ENCODE results near the gene GTF3C1.

Gene GTF3C1

GRCh38 chr16:27549746-27550581 lies at the start of gene GTF3C1, which contains the start of gene KATNIP:
Gene GTF3C1 (minus strand): TSS chr16:27549913. CDS start chr16:27549890, 23 bp downstream.
Gene KATNIP (plus strand): TSS chr16:27550144. CDS start chr16:27550171, 27 bp downstream.
- no peaks in the 10 kb centered on the region for H3K9me3 Mint-ChIP-seq
- H3K4me3 Mint-ChIP-seq = peak within 1 kb of the TSS; percentile 98
- ATAC-seq (replicated peaks) = peak; percentile 98 to 99
- no peaks in the 10 kb centered on the region for H3K27me3 Mint-ChIP-seq
- peaks cover 7 to 20% of the 10 kb centered on the region in 2 donors for H3K36me3 Mint-ChIP-seq
- peaks cover 24 to 50% of the 10 kb centered on the region in 2 donors for H3K4me1 Mint-ChIP-seq
- peak; percentile 100 for DNase-seq
- peak within 1 kb of the TSS; percentile 100 for H3K27ac Mint-ChIP-seq

- ATAC-seq (replicated peaks) (no peak), DNase-seq (no peak)
- no peaks in the 10 kb centered on the region for H3K27me3 Mint-ChIP-seq
- H3K4me1 Mint-ChIP-seq = peaks cover 0 to 2% of the 10 kb centered on the region in 2 donors
- no peaks in the 10 kb centered on the region for H3K9me3 Mint-ChIP-seq
- no peak overlapping the region for H3K27ac Mint-ChIP-seq
- peaks cover 8 to 11% of the 10 kb centered on the region in 2 donors for H3K36me3 Mint-ChIP-seq
- no peak overlapping the region for H3K4me3 Mint-ChIP-seq
Measured at GRCh38 chr16:27598931-27599565, 49.3 kb upstream of the GTF3C1 start.

- Mint-ChIP-seq H3K27me3 (no peaks in the 10 kb centered on the region), H3K9me3 (no peaks in the 10 kb centered on the region), H3K4me3 (no peak overlapping the region), H3K36me3 (peaks cover 8 to 11% of the 10 kb centered on the region in 2 donors), H3K27ac (no peak overlapping the region), H3K4me1 (peaks cover 0 to 2% of the 10 kb centered on the region in 2 donors)
- ATAC-seq (replicated peaks) = no peak
- no peak for DNase-seq
Measured at GRCh38 chr16:27598220-27598619, 48.5 kb upstream of the GTF3C1 start.

- no peaks in the 10 kb centered on the region for H3K27me3 Mint-ChIP-seq
- ATAC-seq (replicated peaks) (no peak), DNase-seq (no peak)
- peaks cover 0 to 3% of the 10 kb centered on the region in 2 donors for H3K4me1 Mint-ChIP-seq
- no peak overlapping the region for H3K27ac Mint-ChIP-seq
- H3K9me3 Mint-ChIP-seq = no peaks in the 10 kb centered on the region
- H3K36me3 Mint-ChIP-seq = peaks cover 8 to 15% of the 10 kb centered on the region in 2 donors
- H3K4me3 Mint-ChIP-seq = no peak overlapping the region
Measured at GRCh38 chr16:27597361-27597760, 47.6 kb upstream of the GTF3C1 start.

- Mint-ChIP-seq H3K27me3 (no peaks in the 10 kb centered on the region), H3K4me3 (no peak overlapping the region), H3K27ac (no peak overlapping the region), H3K9me3 (no peaks in the 10 kb centered on the region), H3K36me3 (peaks cover 11 to 20% of the 10 kb centered on the region in 2 donors), H3K4me1 (peaks cover 0 to 3% of the 10 kb centered on the region in 2 donors)
- DNase-seq (no peak), ATAC-seq (replicated peaks) (no peak)
Measured at GRCh38 chr16:27596411-27596810, 46.7 kb upstream of the GTF3C1 start.

- H3K36me3 Mint-ChIP-seq = peaks cover 11 to 21% of the 10 kb centered on the region in 2 donors
Measured at GRCh38 chr16:27595993-27596392, 46.3 kb upstream of the GTF3C1 start.

GRCh38 chr16:27595475-27595874 lies 45.8 kb upstream of the GTF3C1 start:
- peaks cover 0 to 3% of the 10 kb centered on the region in 2 donors for H3K4me1 Mint-ChIP-seq
- H3K27ac Mint-ChIP-seq = no peak overlapping the region
- no peak overlapping the region for H3K4me3 Mint-ChIP-seq
- no peaks in the 10 kb centered on the region for H3K27me3 Mint-ChIP-seq
- no peak for DNase-seq
- H3K9me3 Mint-ChIP-seq = no peaks in the 10 kb centered on the region
- ATAC-seq (replicated peaks) = no peak
- peaks cover 15 to 26% of the 10 kb centered on the region in 2 donors for H3K36me3 Mint-ChIP-seq

More at GRCh38 chr16:27595993-27596392, 46.3 kb upstream of the GTF3C1 start:
- DNase-seq (no peak), ATAC-seq (replicated peaks) (no peak)
- H3K27me3 Mint-ChIP-seq = no peaks in the 10 kb centered on the region
- H3K4me3 Mint-ChIP-seq = no peak overlapping the region
- peaks cover 0 to 3% of the 10 kb centered on the region in 2 donors for H3K4me1 Mint-ChIP-seq
- H3K9me3 Mint-ChIP-seq = no peaks in the 10 kb centered on the region
- no peak overlapping the region for H3K27ac Mint-ChIP-seq

- DNase-seq (no peak), ATAC-seq (replicated peaks) (no peak)
- Mint-ChIP-seq H3K9me3 (no peaks in the 10 kb centered on the region), H3K36me3 (peaks cover 22 to 33% of the 10 kb centered on the region in 2 donors), H3K27ac (no peak overlapping the region), H3K27me3 (no peaks in the 10 kb centered on the region), H3K4me3 (no peak overlapping the region), H3K4me1 (peaks cover 0 to 3% of the 10 kb centered on the region in 2 donors)
Measured at GRCh38 chr16:27591837-27592236, 42.1 kb upstream of the GTF3C1 start.

- peaks cover 0 to 1% of the 10 kb centered on the region in 2 donors for H3K4me1 Mint-ChIP-seq
- DNase-seq (no peak), ATAC-seq (replicated peaks) (no peak)
- no peaks in the 10 kb centered on the region for H3K9me3 Mint-ChIP-seq
- H3K27me3 Mint-ChIP-seq = no peaks in the 10 kb centered on the region
- peak overlapping the region; percentile 60 for H3K27ac Mint-ChIP-seq
- H3K36me3 Mint-ChIP-seq = peaks cover 29 to 50% of the 10 kb centered on the region in 2 donors
- H3K4me3 Mint-ChIP-seq = no peak overlapping the region
Measured at GRCh38 chr16:27588057-27588456, 38.3 kb upstream of the GTF3C1 start.

- H3K27ac Mint-ChIP-seq = no peak overlapping the region
Measured at GRCh38 chr16:27586711-27587110, 37.0 kb upstream of the GTF3C1 start.

GRCh38 chr16:27585200-27585599 lies 35.5 kb upstream of the GTF3C1 start:
- no peak for DNase-seq
- no peaks in the 10 kb centered on the region for H3K27me3 Mint-ChIP-seq
- ATAC-seq (replicated peaks) = no peak
- H3K4me1 Mint-ChIP-seq = no peaks in the 10 kb centered on the region
- peaks cover 32 to 54% of the 10 kb centered on the region in 2 donors for H3K36me3 Mint-ChIP-seq
- no peak overlapping the region for H3K27ac Mint-ChIP-seq
- H3K9me3 Mint-ChIP-seq = peaks cover 0 to 2% of the 10 kb centered on the region in 2 donors
- H3K4me3 Mint-ChIP-seq = no peak overlapping the region

More at GRCh38 chr16:27586711-27587110, 37.0 kb upstream of the GTF3C1 start:
- Mint-ChIP-seq H3K4me3 (no peak overlapping the region), H3K4me1 (no peaks in the 10 kb centered on the region), H3K27me3 (no peaks in the 10 kb centered on the region), H3K36me3 (peaks cover 34 to 55% of the 10 kb centered on the region in 2 donors), H3K9me3 (no peaks in the 10 kb centered on the region)
- DNase-seq = no peak
- ATAC-seq (replicated peaks) = no peak

- DNase-seq (no peak), ATAC-seq (replicated peaks) (no peak)
- H3K9me3 Mint-ChIP-seq = peaks cover 0 to 2% of the 10 kb centered on the region in 2 donors
- H3K4me3 Mint-ChIP-seq = no peak overlapping the region
- no peaks in the 10 kb centered on the region for H3K27me3 Mint-ChIP-seq
- peaks cover 0 to 2% of the 10 kb centered on the region in 2 donors for H3K4me1 Mint-ChIP-seq
- no peak overlapping the region for H3K27ac Mint-ChIP-seq
- H3K36me3 Mint-ChIP-seq = peaks cover 28 to 52% of the 10 kb centered on the region in 2 donors
Measured at GRCh38 chr16:27583634-27584033, 33.9 kb upstream of the GTF3C1 start.

GRCh38 chr16:27582883-27583282 lies 33.2 kb upstream of the GTF3C1 start:
- H3K4me1 Mint-ChIP-seq = peaks cover 0 to 5% of the 10 kb centered on the region in 2 donors
- ATAC-seq (replicated peaks) = no peak

GRCh38 chr16:27579087-27579980 lies 29.6 kb upstream of the GTF3C1 start:
- no peak for ATAC-seq (replicated peaks)
- peak overlapping the region; percentile 20 for H3K27ac Mint-ChIP-seq
- H3K9me3 Mint-ChIP-seq = peaks cover 0 to 2% of the 10 kb centered on the region in 2 donors
- H3K36me3 Mint-ChIP-seq = peaks cover 33 to 62% of the 10 kb centered on the region in 2 donors
- H3K4me3 Mint-ChIP-seq = no peak overlapping the region
- peaks cover 0 to 7% of the 10 kb centered on the region in 2 donors for H3K4me1 Mint-ChIP-seq
- DNase-seq = no peak
- H3K27me3 Mint-ChIP-seq = no peaks in the 10 kb centered on the region

More at GRCh38 chr16:27582883-27583282, 33.2 kb upstream of the GTF3C1 start:
- Mint-ChIP-seq H3K9me3 (peaks cover 0 to 2% of the 10 kb centered on the region in 2 donors), H3K27me3 (no peaks in the 10 kb centered on the region), H3K4me3 (no peak overlapping the region), H3K36me3 (peaks cover 27 to 49% of the 10 kb centered on the region in 2 donors), H3K27ac (no peak overlapping the region)
- DNase-seq = no peak
